Measurements from ENCODE around the gene OR4A47. TPM values are rescaled to one million over a fixed set of nuclear protein-coding genes. Genes with fewer than 3 reads are reported as not detected.
"Not testable (repeated sequence)": the region's sequence is repeated elsewhere in the genome, so short reads cannot be mapped to it uniquely, and the experiment has no call there.

OR4A47 gene
- not detected for polyA plus RNA-seq

GRCh38 chr11:48488493-48488892 is at the start of gene OR4A47:
TSS of gene OR4A47 (plus strand) at chr11:48488793. CDS start at chr11:48488793, 0 bp downstream.
- not testable (repeated sequence) for H3K27ac Mint-ChIP-seq; H3K4me3 Mint-ChIP-seq; H3K27me3 Mint-ChIP-seq (ENCODE audit: low read depth in 3 of 3); DNase-seq; H3K4me1 Mint-ChIP-seq; H3K36me3 Mint-ChIP-seq
- H3K9me3 Mint-ChIP-seq: peaks cover 0 to 12% (median 6%) of the 10 kb centered on the region in 6 donors

- H3K4me1 Mint-ChIP-seq; H3K27me3 Mint-ChIP-seq (ENCODE audit: low read depth in 3 of 3); H3K4me3 Mint-ChIP-seq; H3K27ac Mint-ChIP-seq; DNase-seq; H3K36me3 Mint-ChIP-seq: not testable (repeated sequence)
- peaks cover 2 to 33% (median 12%) of the 10 kb centered on the region in 6 donors for H3K9me3 Mint-ChIP-seq
These were observed 32.7 kb upstream of the OR4A47 start for GRCh38 chr11:48455909-48456308.

GRCh38 chr11:48473966-48474365 is 14.6 kb upstream of the OR4A47 start:
- H3K27me3 Mint-ChIP-seq (ENCODE audit: low read depth in 3 of 3); H3K27ac Mint-ChIP-seq; H3K4me3 Mint-ChIP-seq; DNase-seq; H3K36me3 Mint-ChIP-seq; H3K4me1 Mint-ChIP-seq: not testable (repeated sequence)
- H3K9me3 Mint-ChIP-seq: peaks cover 5 to 15% (median 10%) of the 10 kb centered on the region in 6 donors

- not testable (repeated sequence) for H3K27me3 Mint-ChIP-seq (ENCODE audit: low read depth in 3 of 3); H3K4me1 Mint-ChIP-seq; H3K36me3 Mint-ChIP-seq; DNase-seq
- H3K4me3 Mint-ChIP-seq: peak overlapping the region in 1 of 5 donors; percentile 64
- H3K9me3 Mint-ChIP-seq: peaks cover 5 to 12% (median 9%) of the 10 kb centered on the region in 6 donors
- peak overlapping the region in 1 of 6 donors; percentile 35 for H3K27ac Mint-ChIP-seq
These were observed 13.9 kb upstream of the OR4A47 start for GRCh38 chr11:48474703-48475102.

GRCh38 chr11:48506169-48506568 is 17.6 kb downstream of the OR4A47 start:
- H3K4me3 Mint-ChIP-seq: not testable (repeated sequence)
- peaks cover 2 to 23% (median 9%) of the 10 kb centered on the region in 6 donors for H3K9me3 Mint-ChIP-seq

GRCh38 chr11:48538991-48539390 is 50.4 kb downstream of the OR4A47 start:
- no peaks in the 10 kb centered on the region for H3K27me3 Mint-ChIP-seq (ENCODE audit: low read depth in 3 of 3)
- no peak overlapping the region for H3K4me3 Mint-ChIP-seq
- no peaks in the 10 kb centered on the region for H3K36me3 Mint-ChIP-seq
- H3K9me3 Mint-ChIP-seq: peaks cover 4 to 14% (median 9%) of the 10 kb centered on the region in 6 donors
- no peak overlapping the region for H3K27ac Mint-ChIP-seq
- H3K4me1 Mint-ChIP-seq: no peaks in the 10 kb centered on the region
- no peak for DNase-seq

More at GRCh38 chr11:48506169-48506568, 17.6 kb downstream of the OR4A47 start:
- H3K36me3 Mint-ChIP-seq; H3K27me3 Mint-ChIP-seq (ENCODE audit: low read depth in 3 of 3); H3K27ac Mint-ChIP-seq; H3K4me1 Mint-ChIP-seq; DNase-seq: not testable (repeated sequence)

Other genes starting within 250 kb of the OR4A47 start
- gene OR4X2, start 243.7 kb upstream of the OR4A47 start, polyA plus RNA-seq: not detected
- gene OR4X1, start 224.9 kb upstream of the OR4A47 start, polyA plus RNA-seq: not detected
- gene OR4S1, start 182.6 kb upstream of the OR4A47 start, polyA plus RNA-seq: not detected
- not detected for gene OR4C3, start 163.9 kb upstream of the OR4A47 start, polyA plus RNA-seq
- not detected for gene OR4C5, start 122.3 kb upstream of the OR4A47 start, polyA plus RNA-seq